ENCODE data around the gene TM4SF5. TPM values are rescaled to one million over a fixed set of nuclear protein-coding genes. Genes with fewer than 3 reads are reported as not detected.

TM4SF5 gene
- total RNA-seq, result not detected

- H3K4me3 ChIP-seq, result no peak within 1 kb of the TSS
- no peaks in the 10 kb centered on the region for H3K9me3 ChIP-seq
- TF ChIP-seq POLR2A (IDR thresholded peaks at IDR 0.05) (no peak), CTCF (IDR thresholded peaks at IDR 0.05) (no peak), EP300 (IDR thresholded peaks at IDR 0.05) (no peak), POLR2AphosphoS5 (IDR thresholded peaks at IDR 0.05) (no peak)
- no peaks in the 10 kb centered on the region for H3K36me3 ChIP-seq
- no peak within 1 kb of the TSS for H3K27ac ChIP-seq
- peaks cover 7% of the 10 kb centered on the region for H3K27me3 ChIP-seq
- no peak for DNase-seq (ENCODE audit: low spot score in 2 of 2)
- peaks cover 5% of the 10 kb centered on the region for H3K4me1 ChIP-seq
- WGBS, result 42% methylated on average over 13 of the region's 13 CpGs
Observed at GRCh38 chr17:4771519-4772234, at the start of gene TM4SF5. TM4SF5 (plus strand) TSS chr17:4771886; CDS start chr17:4771923, 37 bp downstream.

- H3K27ac ChIP-seq, result no peak overlapping the region
- H3K4me1 ChIP-seq, result no peaks in the 10 kb centered on the region
- TF ChIP-seq CTCF (IDR thresholded peaks at IDR 0.05) (no peak), POLR2AphosphoS5 (IDR thresholded peaks at IDR 0.05) (no peak), EP300 (IDR thresholded peaks at IDR 0.05) (no peak)
- peaks cover 21% of the 10 kb centered on the region for H3K36me3 ChIP-seq
- H3K9me3 ChIP-seq, result no peaks in the 10 kb centered on the region
- no peak for DNase-seq (ENCODE audit: low spot score in 2 of 2)
- 85% methylated on average over 16 of the region's 16 CpGs for WGBS
- H3K4me3 ChIP-seq, result no peak overlapping the region
- H3K27me3 ChIP-seq, result no peaks in the 10 kb centered on the region
Observed at GRCh38 chr17:4722678-4723240, 48.9 kb upstream of the TM4SF5 start.

GRCh38 chr17:4724650-4725049 is 47.0 kb upstream of the TM4SF5 start:
- WGBS, result 90% methylated on average over 5 of the region's 5 CpGs
- H3K9me3 ChIP-seq, result no peaks in the 10 kb centered on the region
- DNase-seq (ENCODE audit: low spot score in 2 of 2), result no peak

GRCh38 chr17:4725646-4726310 is 45.9 kb upstream of the TM4SF5 start:
- H3K27ac ChIP-seq, result no peak overlapping the region
- H3K4me3 ChIP-seq, result no peak overlapping the region
- DNase-seq (ENCODE audit: low spot score in 2 of 2), result no peak
- H3K27me3 ChIP-seq, result no peaks in the 10 kb centered on the region
- 82% methylated on average over 9 of the region's 9 CpGs for WGBS
- peaks cover 2% of the 10 kb centered on the region for H3K36me3 ChIP-seq
- TF ChIP-seq POLR2AphosphoS5 (IDR thresholded peaks at IDR 0.05) (no peak), CTCF (IDR thresholded peaks at IDR 0.05) (no peak), POLR2A (IDR thresholded peaks at IDR 0.05) (no peak)
- peaks cover 5% of the 10 kb centered on the region for H3K4me1 ChIP-seq
- no peaks in the 10 kb centered on the region for H3K9me3 ChIP-seq

More at GRCh38 chr17:4724650-4725049, 47.0 kb upstream of the TM4SF5 start:
- TF ChIP-seq CTCF (IDR thresholded peaks at IDR 0.05) (no peak), EP300 (IDR thresholded peaks at IDR 0.05) (no peak), POLR2A (IDR thresholded peaks at IDR 0.05) (no peak), POLR2AphosphoS5 (IDR thresholded peaks at IDR 0.05) (no peak)
- H3K27ac ChIP-seq, result no peak overlapping the region
- no peaks in the 10 kb centered on the region for H3K27me3 ChIP-seq
- H3K36me3 ChIP-seq, result peaks cover 9% of the 10 kb centered on the region
- H3K4me3 ChIP-seq, result no peak overlapping the region
- no peaks in the 10 kb centered on the region for H3K4me1 ChIP-seq

GRCh38 chr17:4728124-4728523 is 43.6 kb upstream of the TM4SF5 start:
- H3K4me1 ChIP-seq, result peaks cover 20% of the 10 kb centered on the region
- 43% methylated on average over 3 of the region's 3 CpGs for WGBS
- no peaks in the 10 kb centered on the region for H3K9me3 ChIP-seq
- no peak for DNase-seq (ENCODE audit: low spot score in 2 of 2)
- H3K4me3 ChIP-seq, result no peak overlapping the region
- no peak for TF ChIP-seq EP300 (IDR thresholded peaks at IDR 0.05)
- H3K27ac ChIP-seq, result no peak overlapping the region
- no peaks in the 10 kb centered on the region for H3K27me3 ChIP-seq
- peaks cover 4% of the 10 kb centered on the region for H3K36me3 ChIP-seq

Data from suprapubic skin (tissue), 4 donors.